ENCODE data around the gene PLCB3.

PLCB3 gene

DNA sequence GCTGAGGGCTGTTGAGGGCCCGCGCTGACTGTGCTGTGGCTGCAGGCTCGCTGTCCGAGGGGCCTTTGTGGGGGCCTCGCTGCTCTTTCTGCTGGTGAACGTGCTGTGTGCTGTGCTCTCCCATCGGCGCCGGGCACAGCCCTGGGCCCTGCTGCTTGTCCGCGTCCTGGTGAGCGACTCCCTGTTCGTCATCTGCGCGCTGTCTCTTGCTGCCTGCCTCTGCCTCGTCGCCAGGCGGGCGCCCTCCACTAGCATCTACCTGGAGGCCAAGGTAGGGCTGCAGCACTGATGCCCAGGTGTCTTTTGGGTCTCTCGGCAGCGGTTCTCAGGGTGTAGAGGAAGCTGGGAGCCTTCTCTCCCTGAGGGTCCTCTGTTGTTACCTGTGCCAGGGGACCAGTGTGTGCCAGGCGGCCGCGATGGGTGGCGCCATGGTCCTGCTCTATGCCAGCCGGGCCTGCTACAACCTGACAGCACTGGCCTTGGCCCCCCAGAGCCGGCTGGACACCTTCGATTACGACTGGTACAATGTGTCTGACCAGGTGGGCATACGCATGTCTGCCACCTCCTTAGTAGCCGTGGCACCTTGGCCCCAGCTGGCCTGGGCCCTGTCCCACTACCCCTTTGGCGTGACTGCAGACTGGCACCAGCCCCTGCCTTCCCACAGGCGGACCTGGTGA is 36.5 kb downstream of the PLCB3 start:
- DNase-seq (ENCODE audit: low spot score): no peak

DNA sequence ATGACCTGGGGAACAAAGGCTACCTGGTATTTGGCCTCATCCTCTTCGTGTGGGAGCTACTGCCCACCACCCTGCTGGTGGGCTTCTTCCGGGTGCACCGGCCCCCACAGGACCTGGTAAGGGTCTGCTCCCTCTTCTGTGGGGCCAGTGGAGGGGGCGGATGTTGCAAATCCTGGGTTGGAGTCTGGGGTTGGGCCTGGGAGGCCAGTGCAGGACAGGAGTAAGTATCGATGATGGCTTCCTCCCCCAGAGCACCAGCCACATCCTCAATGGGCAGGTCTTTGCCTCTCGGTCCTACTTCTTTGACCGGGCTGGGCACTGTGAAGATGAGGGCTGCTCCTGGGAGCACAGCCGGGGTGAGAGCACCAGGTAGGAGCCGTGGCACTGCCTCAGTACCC is 37.0 kb downstream of the PLCB3 start:
- no peak for DNase-seq (ENCODE audit: low spot score)

DNA sequence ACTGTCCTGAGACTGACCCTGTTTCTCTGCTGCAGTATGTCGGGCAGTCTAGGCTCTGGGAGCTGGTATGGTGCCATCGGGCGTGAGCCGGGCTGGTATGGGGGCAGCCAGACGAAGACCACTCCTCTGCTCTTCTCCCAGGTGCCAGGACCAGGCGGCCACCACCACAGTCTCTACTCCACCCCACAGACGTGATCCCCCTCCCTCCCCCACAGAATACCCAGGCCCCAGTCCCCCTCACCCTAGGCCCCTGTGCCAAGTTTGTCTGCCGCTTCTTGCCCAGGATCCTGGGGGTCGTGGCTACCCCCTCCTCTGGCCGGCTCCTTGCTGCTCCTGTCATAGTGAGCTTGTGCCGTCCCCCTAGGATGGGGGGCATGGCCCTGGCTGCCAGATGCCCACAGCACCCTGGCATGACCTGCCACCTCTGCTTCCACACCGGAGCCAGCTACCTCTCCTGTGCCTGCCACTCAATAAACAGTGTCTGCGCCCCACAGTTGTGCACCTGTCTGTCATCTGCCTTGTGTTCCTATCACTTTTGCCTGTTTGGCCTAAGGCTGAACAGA is 37.8 kb downstream of the PLCB3 start:
- no peak for DNase-seq (ENCODE audit: low spot score)

DNA sequence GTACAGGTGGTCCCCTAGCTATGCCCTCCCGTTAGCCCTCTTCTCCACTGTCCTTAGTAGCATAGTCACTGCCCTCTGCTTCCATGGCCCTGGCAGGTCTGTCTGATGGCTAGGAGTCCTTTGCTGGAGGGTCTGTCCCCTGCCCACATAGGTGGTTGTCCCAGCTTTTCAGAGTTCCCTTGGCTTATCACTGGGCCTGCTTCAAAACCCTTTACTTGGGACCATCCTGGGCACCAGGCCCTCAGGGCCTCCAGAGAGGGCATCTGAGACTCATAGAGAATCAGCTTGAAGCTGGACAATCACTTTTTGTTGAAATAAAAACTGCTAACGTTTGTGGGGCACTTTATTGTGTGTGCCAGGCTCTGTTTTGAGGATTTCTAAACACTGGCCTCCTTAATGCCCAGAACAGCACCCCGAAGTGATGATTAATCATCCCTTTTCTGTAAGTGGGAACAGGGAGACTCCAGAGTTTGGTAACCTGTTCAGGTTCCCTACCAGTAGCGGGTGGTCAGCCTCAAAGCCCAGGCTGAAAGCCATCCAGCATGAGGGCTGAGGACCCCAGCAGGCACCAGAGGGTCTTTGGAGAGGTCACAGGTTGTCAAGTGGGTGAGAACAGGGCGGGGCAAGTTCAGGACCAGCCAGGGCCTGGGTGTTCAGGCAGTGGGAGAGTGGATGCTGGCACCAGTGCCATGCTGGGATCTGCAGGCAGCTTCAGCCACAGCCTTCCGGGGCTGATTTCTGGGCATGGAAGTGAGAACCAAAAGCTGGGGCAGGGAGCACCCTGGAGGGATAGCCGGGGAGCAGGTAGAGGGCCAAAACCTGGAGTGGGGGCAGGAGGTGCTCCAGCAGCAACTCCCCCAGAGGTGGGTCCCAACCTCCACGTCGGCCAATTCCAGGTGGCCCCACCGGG is 39.3 kb downstream of the PLCB3 start:
- DNase-seq (ENCODE audit: low spot score): no peak

DNA sequence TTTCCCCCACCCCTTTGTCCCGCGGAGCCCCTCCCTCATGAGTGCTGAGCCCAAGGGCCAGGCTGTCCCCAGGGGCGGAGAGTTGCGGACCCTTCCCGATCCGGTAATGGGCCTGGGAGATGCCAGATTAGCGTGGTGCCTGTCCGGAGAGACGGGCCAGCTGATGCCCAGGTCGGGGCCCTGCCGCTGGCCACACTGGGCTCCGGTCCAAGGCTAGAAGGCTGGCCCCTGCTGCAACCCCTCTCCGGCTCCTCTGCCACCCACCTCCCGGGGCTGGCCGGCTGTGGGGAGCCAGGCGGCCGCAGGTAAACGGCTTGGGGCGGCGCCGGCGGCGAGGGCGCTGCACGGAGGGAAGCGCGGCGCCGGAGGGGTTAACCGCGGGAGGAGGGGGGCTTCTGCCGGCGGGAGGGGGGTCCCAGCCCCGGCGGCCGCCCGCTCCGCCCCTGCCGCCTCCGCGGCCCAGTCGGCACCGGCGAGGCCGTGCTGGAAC is 40.0 kb downstream of the PLCB3 start, which contains the start of gene KCNK4:
Gene KCNK4 (plus strand): TSS at position 41 of the 490 bp plus-strand sequence. CDS start 1,717 bp downstream, outside the sequence.
- no peak for DNase-seq (ENCODE audit: low spot score)

DNA sequence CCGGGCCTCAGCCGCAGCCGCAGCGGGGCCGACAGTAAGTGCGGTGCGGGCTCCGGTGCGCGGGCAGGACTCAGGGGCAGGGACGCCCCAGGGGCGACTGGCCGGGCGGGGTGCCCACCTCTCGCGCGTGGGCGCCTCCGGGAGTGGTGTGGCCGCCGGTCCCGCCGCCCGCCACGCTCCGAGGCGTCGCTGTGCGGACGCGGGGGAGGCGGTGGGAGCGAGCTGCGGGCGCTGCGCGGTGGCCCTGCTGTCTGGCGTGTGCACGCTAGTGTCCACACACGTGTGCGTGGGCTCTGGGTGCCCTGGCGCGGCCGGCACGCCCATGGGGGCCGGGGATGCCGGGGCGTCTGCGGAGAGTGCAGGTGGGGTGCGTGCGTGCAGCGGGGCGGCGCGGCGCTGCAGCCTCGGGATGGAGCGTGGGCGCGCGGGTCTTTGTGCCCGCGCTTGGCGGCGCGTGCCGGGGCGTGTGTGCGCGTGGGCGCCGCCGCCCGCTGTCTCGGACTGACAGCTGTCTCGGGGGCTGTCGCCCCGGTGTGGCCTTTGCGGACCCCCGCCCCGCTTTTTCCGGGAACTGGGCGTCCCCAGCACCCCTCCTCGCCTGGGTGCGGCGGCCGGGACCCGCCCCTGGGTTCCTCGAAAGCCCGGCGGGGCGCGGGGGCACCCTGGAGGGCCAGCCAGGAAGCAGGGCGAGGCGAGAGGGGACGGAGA is 40.6 kb downstream of the PLCB3 start:
- DNase-seq (ENCODE audit: low spot score): no peak

DNA sequence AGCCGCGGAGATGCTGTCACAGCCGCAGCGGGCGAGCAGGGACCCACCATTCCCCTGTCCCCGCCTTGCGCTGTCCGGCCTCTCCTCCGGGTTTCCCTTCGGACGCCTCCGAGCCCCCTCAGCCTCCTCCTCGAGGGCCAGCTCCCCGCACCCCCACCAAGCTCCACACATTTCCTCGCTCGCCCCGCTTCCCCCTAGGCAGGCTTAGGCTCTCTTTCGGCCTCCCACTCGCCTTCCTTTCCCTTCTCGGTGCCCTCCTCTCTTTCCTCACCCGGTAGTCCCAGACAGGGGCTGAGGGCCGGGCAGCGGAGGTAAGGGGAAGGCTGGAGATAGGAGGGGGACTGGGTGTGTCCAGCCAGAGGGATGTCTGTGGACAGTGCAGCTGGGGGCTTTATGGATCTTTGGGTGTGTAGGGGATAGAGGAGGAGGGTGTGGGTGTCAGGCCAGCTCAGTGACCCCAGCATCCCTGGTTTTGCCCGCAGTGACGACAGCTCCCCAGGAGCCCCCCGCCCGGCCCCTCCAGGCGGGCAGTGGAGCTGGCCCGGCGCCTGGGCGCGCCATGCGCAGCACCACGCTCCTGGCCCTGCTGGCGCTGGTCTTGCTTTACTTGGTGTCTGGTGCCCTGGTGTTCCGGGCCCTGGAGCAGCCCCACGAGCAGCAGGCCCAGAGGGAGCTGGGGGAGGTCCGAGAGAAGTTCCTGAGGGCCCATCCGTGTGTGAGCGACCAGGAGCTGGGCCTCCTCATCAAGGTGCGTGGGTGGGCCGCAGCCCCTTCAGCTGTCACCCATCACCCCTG is 41.3 kb downstream of the PLCB3 start:
- no peak for DNase-seq (ENCODE audit: low spot score)

DNA sequence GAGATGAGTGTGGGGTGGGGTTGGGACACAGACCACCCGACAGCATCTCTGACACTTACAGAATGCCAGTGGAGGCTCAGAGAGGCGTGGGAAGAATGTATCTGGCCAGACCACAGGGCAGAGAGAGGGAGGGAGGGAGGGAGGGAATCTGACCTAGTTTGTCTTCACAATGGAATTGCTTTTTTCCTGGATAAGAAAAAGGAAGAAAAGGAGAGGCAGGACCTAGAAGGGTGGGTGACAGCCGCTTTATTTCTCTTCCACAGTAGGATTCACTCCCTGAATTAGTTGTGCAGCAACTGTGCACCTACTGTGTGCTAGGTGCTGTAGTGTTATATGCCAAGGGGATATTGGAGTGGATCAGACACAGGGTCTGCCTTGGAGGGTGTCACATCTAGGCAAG is 43.4 kb downstream of the PLCB3 start:
- DNase-seq (ENCODE audit: low spot score): no peak

DNA sequence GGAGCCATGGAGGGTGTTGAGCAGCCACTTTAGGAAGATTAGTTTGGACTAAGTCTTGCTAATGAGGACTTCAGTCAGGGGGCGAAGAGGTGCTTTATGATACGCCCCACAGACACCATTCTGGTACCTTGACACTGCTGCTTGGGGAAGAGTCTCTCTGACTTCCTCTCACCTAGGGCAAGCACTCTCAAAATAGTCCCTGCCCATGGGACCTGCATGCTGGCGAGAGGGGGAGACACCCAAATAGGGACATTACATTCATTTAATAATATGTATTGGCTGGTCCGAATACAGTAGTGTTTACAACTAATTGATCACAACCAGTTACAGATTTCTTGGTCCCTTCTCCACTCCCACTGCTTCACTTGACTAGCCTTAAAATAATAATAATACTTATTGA is 44.4 kb downstream of the PLCB3 start:
- no peak for DNase-seq (ENCODE audit: low spot score)

DNA sequence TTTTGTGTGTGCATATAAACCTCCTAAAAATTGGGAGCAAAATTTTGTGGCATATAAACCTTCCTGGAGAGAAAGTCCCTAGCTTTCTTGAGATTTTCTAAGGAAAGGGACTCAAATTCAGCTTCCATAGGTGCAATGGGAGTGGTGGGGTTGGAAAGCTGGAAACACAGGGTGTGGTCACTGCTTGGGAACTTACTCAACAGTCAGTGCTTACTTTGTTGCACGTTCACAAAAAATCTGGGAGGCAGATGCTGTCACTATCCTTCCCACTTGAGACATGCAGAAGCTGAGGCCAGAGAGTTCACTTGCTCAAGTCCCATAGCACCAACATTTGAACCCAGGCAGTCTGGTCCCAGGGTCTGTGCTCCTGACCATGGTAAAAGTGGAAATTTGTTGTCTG is 44.9 kb downstream of the PLCB3 start:
- DNase-seq (ENCODE audit: low spot score): no peak

DNA sequence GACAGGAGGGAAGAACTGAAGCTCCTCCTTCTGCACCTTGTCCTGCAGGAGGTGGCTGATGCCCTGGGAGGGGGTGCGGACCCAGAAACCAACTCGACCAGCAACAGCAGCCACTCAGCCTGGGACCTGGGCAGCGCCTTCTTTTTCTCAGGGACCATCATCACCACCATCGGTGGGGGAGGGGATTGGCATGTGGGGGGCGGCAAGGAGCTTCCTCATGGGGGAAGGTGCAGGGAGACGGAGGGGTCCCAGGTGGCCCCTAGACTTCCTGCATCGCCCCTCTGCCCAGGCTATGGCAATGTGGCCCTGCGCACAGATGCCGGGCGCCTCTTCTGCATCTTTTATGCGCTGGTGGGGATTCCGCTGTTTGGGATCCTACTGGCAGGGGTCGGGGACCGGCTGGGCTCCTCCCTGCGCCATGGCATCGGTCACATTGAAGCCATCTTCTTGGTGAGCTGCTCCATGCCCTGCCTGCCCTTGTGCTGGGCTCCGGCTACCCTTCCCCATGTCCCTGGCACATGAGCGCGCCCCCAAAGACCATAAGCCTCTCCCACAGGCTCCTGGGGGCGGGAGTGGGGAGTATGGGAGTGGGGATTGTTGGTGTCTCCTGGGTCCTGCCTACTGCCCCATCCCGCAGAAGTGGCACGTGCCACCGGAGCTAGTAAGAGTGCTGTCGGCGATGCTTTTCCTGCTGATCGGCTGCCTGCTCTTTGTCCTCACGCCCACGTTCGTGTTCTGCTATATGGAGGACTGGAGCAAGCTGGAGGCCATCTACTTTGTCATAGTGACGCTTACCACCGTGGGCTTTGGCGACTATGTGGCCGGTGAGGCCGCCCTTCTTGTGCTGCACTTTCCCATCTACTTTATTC is 45.7 kb downstream of the PLCB3 start:
- DNase-seq (ENCODE audit: low spot score): no peak

DNA sequence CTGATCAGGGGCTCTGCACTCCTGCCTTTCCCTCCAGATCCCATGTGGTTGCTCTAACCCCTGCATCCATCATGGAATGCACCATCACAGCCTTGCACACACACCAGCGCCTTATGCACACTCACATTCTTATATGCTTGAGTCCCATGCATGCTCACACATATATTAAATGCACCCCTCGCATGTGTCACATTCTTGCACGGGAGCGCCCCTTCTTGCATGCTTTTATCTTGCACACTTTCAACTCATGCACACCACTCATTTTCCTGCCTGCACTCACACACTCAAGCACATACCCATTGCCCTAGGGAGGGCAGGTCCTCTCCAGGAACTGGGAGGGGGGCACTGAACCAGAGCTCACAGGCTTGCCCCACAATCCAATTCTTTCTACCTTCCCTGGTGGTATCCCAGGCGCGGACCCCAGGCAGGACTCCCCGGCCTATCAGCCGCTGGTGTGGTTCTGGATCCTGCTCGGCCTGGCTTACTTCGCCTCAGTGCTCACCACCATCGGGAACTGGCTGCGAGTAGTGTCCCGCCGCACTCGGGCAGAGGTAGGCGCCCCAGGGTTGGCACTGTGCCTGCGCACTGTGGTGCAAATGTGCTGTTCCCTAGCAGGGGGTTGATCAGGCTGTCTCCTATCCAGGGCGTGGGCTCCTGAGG is 46.5 kb downstream of the PLCB3 start:
- DNase-seq (ENCODE audit: low spot score): no peak

DNA sequence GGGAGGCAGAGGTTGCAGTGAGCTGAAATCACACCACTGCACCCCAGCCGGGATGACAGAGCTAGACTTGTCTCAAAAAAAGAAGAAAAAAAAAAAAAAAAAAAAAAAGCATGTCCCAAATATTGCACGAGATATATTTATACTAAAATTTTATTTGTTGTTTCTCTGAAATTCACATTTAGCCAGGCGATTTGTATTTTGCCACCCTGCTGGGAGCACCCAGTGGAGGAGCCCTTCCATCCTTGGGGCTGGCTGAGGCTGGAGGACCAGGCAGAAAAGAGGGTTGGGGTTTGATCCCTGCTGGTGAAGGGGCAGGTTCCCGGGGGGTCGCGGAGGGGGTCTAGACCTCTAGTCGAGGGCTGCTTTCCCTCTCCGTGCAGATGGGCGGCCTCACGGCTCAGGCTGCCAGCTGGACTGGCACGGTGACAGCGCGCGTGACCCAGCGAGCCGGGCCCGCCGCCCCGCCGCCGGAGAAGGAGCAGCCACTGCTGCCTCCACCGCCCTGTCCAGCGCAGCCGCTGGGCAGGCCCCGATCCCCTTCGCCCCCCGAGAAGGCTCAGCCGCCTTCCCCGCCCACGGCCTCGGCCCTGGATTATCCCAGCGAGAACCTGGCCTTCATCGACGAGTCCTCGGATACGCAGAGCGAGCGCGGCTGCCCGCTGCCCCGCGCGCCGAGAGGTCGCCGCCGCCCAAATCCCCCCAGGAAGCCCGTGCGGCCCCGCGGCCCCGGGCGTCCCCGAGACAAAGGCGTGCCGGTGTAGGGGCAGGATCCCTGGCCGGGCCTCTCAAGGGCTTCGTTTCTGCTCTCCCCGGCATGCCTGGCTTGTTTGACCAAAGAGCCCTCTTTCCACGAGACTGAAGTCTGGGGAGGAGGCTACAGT is 47.9 kb downstream of the PLCB3 start:
- DNase-seq (ENCODE audit: low spot score): no peak

DNA sequence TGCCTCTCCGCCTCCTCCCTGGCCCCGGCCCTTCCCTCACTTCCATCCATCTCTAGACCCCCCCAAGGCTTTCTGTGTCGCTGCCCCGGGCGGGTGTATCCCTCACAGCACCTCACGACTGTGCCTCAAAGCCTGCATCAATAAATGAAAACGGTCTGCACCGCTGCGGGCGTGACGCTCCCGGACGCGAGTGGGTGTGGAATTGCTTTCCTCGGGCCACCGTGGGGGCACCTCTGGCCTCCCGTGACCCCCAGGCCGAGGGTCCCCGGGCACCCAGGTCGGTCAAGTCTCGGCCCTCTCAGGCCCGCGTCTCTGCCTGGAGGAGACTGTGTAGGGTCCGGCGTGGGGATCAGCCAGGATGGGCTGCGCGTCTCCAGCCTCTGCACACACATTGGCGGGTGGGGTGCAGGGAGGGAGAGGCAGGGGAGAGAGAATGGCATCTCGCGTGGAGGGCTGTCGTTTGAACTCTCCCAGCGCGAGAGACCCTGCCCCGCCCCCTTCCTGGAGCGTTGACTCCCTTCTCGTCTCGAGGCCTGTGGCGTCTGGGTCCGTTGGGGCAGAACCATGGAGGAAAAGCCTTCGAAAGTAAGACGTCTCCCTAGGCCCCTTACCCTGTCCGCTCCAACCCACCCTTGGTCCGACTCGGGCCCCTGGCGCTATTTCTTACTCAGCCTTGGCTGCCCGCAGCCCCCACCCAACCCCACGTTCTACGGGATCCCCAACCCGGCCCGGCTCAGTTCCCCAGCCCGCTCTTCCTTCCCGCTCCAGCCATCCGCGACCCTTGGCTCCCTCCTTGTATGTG is 48.7 kb downstream of the PLCB3 start, which contains the start of gene CATSPERZ:
Gene CATSPERZ (plus strand): TSS at position 512 of the 802 bp plus-strand sequence. CDS start 53 bp downstream, at position 565.
- no peak for DNase-seq (ENCODE audit: low spot score)

DNA sequence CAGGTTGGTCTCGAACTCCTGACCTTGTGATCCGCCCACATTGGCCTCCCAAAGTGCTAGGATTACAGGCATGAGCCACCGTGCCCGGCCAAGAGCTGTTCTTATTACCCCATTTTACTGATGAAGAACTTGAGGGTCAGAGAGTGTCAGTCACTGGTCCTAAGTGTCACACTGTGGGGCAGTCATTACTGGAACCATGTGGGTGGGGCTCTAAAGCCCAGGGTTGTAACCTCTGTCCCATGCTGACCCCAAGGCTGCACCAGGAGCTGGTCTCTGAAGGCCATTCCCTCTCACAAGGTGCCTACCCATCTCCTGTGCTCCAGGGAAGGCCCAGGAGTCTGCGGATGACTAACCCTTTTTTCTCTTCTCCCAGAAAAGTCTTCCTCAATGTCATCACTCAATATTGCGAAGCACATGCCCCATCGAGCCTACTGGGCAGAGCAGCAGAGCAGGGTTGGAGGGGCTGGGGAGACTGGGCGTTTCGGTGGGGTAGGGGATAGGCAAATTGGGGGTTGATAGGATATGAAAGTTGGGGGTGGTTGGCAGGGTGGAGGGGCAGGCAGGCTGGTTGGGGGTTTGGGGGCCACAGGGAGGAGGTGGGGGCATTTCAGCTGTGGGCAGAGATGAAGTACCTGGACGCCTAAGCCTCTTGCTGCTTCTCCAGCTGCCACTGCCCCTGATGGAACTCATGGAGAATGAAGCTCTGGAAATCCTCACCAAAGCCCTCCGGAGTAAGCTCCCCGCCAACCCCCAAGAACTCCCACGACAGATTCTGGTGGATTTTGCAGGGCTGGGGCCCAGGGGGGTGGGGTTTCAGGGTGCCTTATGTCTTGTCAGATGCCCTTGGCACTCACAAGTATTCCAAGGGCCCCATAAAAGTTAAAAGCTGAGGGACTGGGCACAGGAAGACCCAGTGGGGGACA is 52.0 kb downstream of the PLCB3 start:
- DNase-seq (ENCODE audit: low spot score): no peak

DNA sequence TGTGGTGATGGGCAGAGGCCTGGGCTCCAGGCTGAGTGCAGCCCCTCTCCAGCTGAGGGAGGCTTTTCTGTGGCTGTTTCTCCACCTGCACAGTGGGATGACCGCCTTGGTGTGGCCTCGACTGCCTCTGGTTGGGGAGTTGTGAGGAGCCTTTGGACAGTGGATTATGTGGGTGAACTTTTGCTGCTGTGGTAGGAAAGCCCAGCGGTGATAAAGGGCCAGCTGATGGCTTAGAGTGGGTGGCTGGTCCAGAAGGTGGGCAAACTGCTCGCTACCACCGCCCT is 52.6 kb downstream of the PLCB3 start:
- no peak for DNase-seq (ENCODE audit: low spot score)

All from pons (tissue), 1 donor.